H1 (cell line): ENCODE results near the gene MAD2L2. TPM values are rescaled to one million over a fixed set of nuclear protein-coding genes. Genes with fewer than 3 reads are reported as not detected.

Experiments used
- CTCF ChIA-PET: fragments of 300-600 bp; sonication (Branson Sonifier 250); formaldehyde crosslinking; loops from one replicate; lab custom pipeline; 2021; ENCODE audit not compliant: partially characterized antibody; lab: Charles Lee
- POLR2A ChIA-PET: fragments of 300-600 bp; sonication (Branson Sonifier 250); formaldehyde crosslinking; loops from one replicate; lab custom pipeline; 2021; ENCODE audit warnings: inconsistent platforms; ENCODE audit not compliant: partially characterized antibody; lab: Charles Lee
- DNase-seq, 2 experiments: peaks; one replicate each; pipeline versions ENCODE4 v3.0.0 to v3.0.0-alpha.2; 2010 to 2022; ENCODE audit warnings: low spot score in 2 of 2, low read depth in 1 of 2, mixed read lengths in 1 of 2
- FAIRE-seq: peaks from 2 replicates; lab custom pipeline; 2011; peaks lifted over from hg19 to GRCh38; lab: Jason Lieb, UNC
- H2AFZ ChIP-seq: 2 replicates; pipeline ENCODE4 v1.8.1; 2012; ENCODE audit warnings: low read length, inconsistent platforms
- H2AK5ac ChIP-seq: 2 replicates; pipeline ENCODE4 v1.6.1; 2013; ENCODE audit warnings: low read depth, low read length
- H2BK120ac ChIP-seq: replicated peaks from 2 replicates; pipeline ENCODE3; 2013; ENCODE audit warnings: low read depth, low read length, inconsistent platforms
- H2BK12ac ChIP-seq: 2 replicates; pipeline ENCODE4 v1.6.1; 2013; ENCODE audit warnings: low read depth, low read length
- H2BK15ac ChIP-seq: 2 replicates; pipeline ENCODE4 v1.6.1; 2013; ENCODE audit warnings: low read length
- H2BK20ac ChIP-seq: 2 replicates; pipeline ENCODE4 v1.6.1; 2013; ENCODE audit warnings: low read length
- H2BK5ac ChIP-seq: 2 replicates; pipeline ENCODE4 v1.6.1; 2013; ENCODE audit warnings: low read depth, low read length
- H3K14ac ChIP-seq: 2 replicates; pipeline ENCODE4 v1.6.1; 2013; ENCODE audit warnings: inconsistent platforms; ENCODE audit not compliant: insufficient read length
- H3K18ac ChIP-seq: 2 replicates; pipeline ENCODE4 v1.6.1; 2013; ENCODE audit warnings: low read length; ENCODE audit errors: extremely low read depth
- H3K23ac ChIP-seq: 2 replicates; pipeline ENCODE4 v1.6.1; 2013; ENCODE audit warnings: inconsistent platforms; ENCODE audit not compliant: insufficient read length
- H3K23me2 ChIP-seq: 2 replicates; pipeline ENCODE4 v1.6.1; 2013; ENCODE audit warnings: low read depth, low read length
- H3K27ac ChIP-seq: 2 replicates; pipeline ENCODE4 v1.6.1; 2011; ENCODE audit warnings: low read depth, low read length, inconsistent platforms
- H3K27me3 ChIP-seq, 4 experiments: replicated peaks in 1 of 4; 1 replicate in 1 of 4; 2 replicates in 3 of 4; pipeline versions ENCODE4 v1.6.1 to v1.8.1; 2011 to 2013; ENCODE audit warnings: low read length in 3 of 4, mild to moderate bottlenecking in 3 of 4, inconsistent platforms in 2 of 4, mixed read lengths in 2 of 4, moderate library complexity in 1 of 4; ENCODE audit not compliant: control insufficient read depth in 3 of 4, insufficient read depth in 3 of 4; ENCODE audit errors: extremely low read depth in 1 of 4
- H3K36me3 ChIP-seq, 4 experiments: 2 replicates each; pipeline versions ENCODE4 v1.6.1 to v1.8.1; 2011 to 2013; ENCODE audit warnings: mild to moderate bottlenecking in 4 of 4, low read length in 3 of 4, moderate library complexity in 2 of 4, control low read depth in 1 of 4, inconsistent platforms in 1 of 4; ENCODE audit not compliant: insufficient read depth in 4 of 4, control insufficient read depth in 2 of 4
- H3K4ac ChIP-seq: replicated peaks from 2 replicates; pipeline ENCODE3; 2013; ENCODE audit warnings: low read length, low read depth, mixed read lengths, inconsistent platforms; ENCODE audit not compliant: insufficient read length
- H3K4me1 ChIP-seq, 4 experiments: replicated peaks in 1 of 4; 1 replicate in 1 of 4; 2 replicates in 3 of 4; pipeline versions ENCODE4 v1.6.1 to v1.8.1; 2011 to 2013; ENCODE audit warnings: low read length in 3 of 4, inconsistent platforms in 2 of 4, mixed read lengths in 1 of 4; ENCODE audit not compliant: insufficient read depth in 4 of 4, control insufficient read depth in 3 of 4
- H3K4me2 ChIP-seq, 2 experiments: 2 replicates each; pipeline versions ENCODE4 v1.6.1 to v1.8.1; 2011 to 2013; ENCODE audit warnings: low read depth in 2 of 2, low read length in 2 of 2, control low read depth in 1 of 2, inconsistent platforms in 1 of 2, mild to moderate bottlenecking in 1 of 2; ENCODE audit not compliant: insufficient read depth in 1 of 2
- H3K4me3 ChIP-seq, 4 experiments: fragments of 200-600, 300-600 bp in 1 of 4; sonication (generic), shearing (Covaris generic), sonication (Bioruptor Twin) in 1 of 4; 2 replicates each; pipeline versions ENCODE4 v1.5.1 to v1.8.1; 2011 to 2016; ENCODE audit warnings: low read length in 4 of 4, low read depth in 3 of 4, control low read depth in 2 of 4, inconsistent platforms in 2 of 4, mild to moderate bottlenecking in 2 of 4, mixed read lengths in 1 of 4, moderate library complexity in 1 of 4; ENCODE audit not compliant: insufficient read depth in 2 of 4; ENCODE audit errors: extremely low read depth in 1 of 4
- H3K56ac ChIP-seq: replicated peaks from 2 replicates; pipeline ENCODE3; 2013; ENCODE audit warnings: low read depth, mild to moderate bottlenecking, mixed read lengths, low read length, inconsistent platforms; ENCODE audit not compliant: insufficient read length
- H3K79me1 ChIP-seq: 2 replicates; pipeline ENCODE4 v1.6.1; 2013; ENCODE audit warnings: low read depth, low read length, control low read depth
- H3K79me2 ChIP-seq, 2 experiments: 2 replicates each; pipeline versions ENCODE4 v1.6.1 to v1.8.1; 2012 to 2013; ENCODE audit warnings: low read length in 2 of 2, mild to moderate bottlenecking in 2 of 2, inconsistent platforms in 1 of 2; ENCODE audit not compliant: insufficient read depth in 2 of 2, control insufficient read depth in 1 of 2
- H3K9ac ChIP-seq, 4 experiments: replicated peaks in 1 of 4; 1 replicate in 1 of 4; 2 replicates in 3 of 4; pipeline versions ENCODE4 v1.6.1 to v1.8.1; 2011 to 2013; ENCODE audit warnings: low read depth in 3 of 4, low read length in 3 of 4, control low read depth in 2 of 4, mild to moderate bottlenecking in 2 of 4, moderate library complexity in 2 of 4, inconsistent platforms in 1 of 4; ENCODE audit errors: extremely low read depth in 1 of 4
- H3K9me3 ChIP-seq, 2 experiments: 2 replicates each; pipeline versions ENCODE4 v1.6.1 to v1.8.1; 2012 to 2013; ENCODE audit warnings: mild to moderate bottlenecking in 2 of 2, moderate library complexity in 2 of 2, control low read depth in 1 of 2, inconsistent platforms in 1 of 2, low read depth in 1 of 2, low read length in 1 of 2, mixed read lengths in 1 of 2; ENCODE audit not compliant: insufficient read depth in 2 of 2
- H4K20me1 ChIP-seq, 2 experiments: replicated peaks in 1 of 2; 2 replicates each; pipeline versions ENCODE3 to v1.8.1; 2011 to 2013; ENCODE audit warnings: inconsistent platforms in 2 of 2, low read length in 2 of 2, mild to moderate bottlenecking in 1 of 2; ENCODE audit not compliant: insufficient read depth in 2 of 2, control insufficient read depth in 1 of 2
- H4K5ac ChIP-seq: 2 replicates; pipeline ENCODE4 v1.6.1; 2013; ENCODE audit warnings: low read length, low read depth, mixed read lengths, inconsistent platforms; ENCODE audit not compliant: insufficient read length
- H4K8ac ChIP-seq: 2 replicates; pipeline ENCODE4 v1.8.0; 2013; ENCODE audit warnings: mild to moderate bottlenecking, moderate library complexity, low read length, inconsistent platforms; ENCODE audit not compliant: insufficient read depth; ENCODE audit errors: extremely low read depth
- H4K91ac ChIP-seq: replicated peaks from 2 replicates; pipeline ENCODE3; 2013; ENCODE audit warnings: low read length, mixed read lengths, inconsistent platforms; ENCODE audit not compliant: insufficient read length
- BACH1 ChIP-seq: IDR thresholded peaks from 2 replicates; pipeline ENCODE4 v1.6.1; 2012; ENCODE audit warnings: low read length, improper control_type of control experiment
- EP300 ChIP-seq, 2 experiments: IDR thresholded peaks; 1 replicate in 1 of 2; 2 replicates in 1 of 2; pipeline ENCODE4 v1.6.1; 2011 to 2012; ENCODE audit warnings: low read depth in 2 of 2, low read length in 2 of 2, mild to moderate bottlenecking in 2 of 2, borderline replicate concordance in 1 of 2, inconsistent platforms in 1 of 2, moderate library complexity in 1 of 2
- GTF2F1 ChIP-seq: IDR thresholded peaks from 2 replicates; pipeline ENCODE4 v1.6.1; 2012; ENCODE audit warnings: low read depth, low read length, improper control_type of control experiment, borderline replicate concordance
- HDAC2 ChIP-seq, 2 experiments: fragments of 300-600 bp in 1 of 2; sonication (generic) in 1 of 2; IDR thresholded peaks; 2 replicates each; pipeline ENCODE4 v1.6.1; 2011 to 2012; ENCODE audit warnings: low read depth in 2 of 2, low read length in 2 of 2, mild to moderate bottlenecking in 2 of 2, moderate library complexity in 2 of 2, borderline replicate concordance in 1 of 2, inconsistent platforms in 1 of 2
- KDM1A ChIP-seq: fragments of 200-600, 300-600 bp; sonication (generic); IDR thresholded peaks from 2 replicates; pipeline ENCODE4 v1.7.1; 2016; ENCODE audit warnings: mild to moderate bottlenecking, low read length, borderline replicate concordance
- KDM4A ChIP-seq: IDR thresholded peaks from one replicate; pipeline ENCODE4 v1.7.1; 2012; ENCODE audit warnings: low read depth, mild to moderate bottlenecking, moderate library complexity, low read length, inconsistent platforms; ENCODE audit not compliant: severe bottlenecking
- RAD21 ChIP-seq, 2 experiments: IDR thresholded peaks in 1 of 2; conservative IDR thresholded peaks in 1 of 2; 2 replicates each; pipeline ENCODE4 v1.6.1; 2011; ENCODE audit warnings: low read depth in 2 of 2, low read length in 2 of 2, improper control_type of control experiment in 1 of 2, inconsistent platforms in 1 of 2, mild to moderate bottlenecking in 1 of 2, moderate library complexity in 1 of 2
- RNF2 ChIP-seq: fragments of 200-900, 300-1000 bp; sonication (generic); IDR thresholded peaks from 2 replicates; pipeline ENCODE4 v1.7.1; 2016; ENCODE audit warnings: borderline replicate concordance, low read depth, mild to moderate bottlenecking, antibody characterized with exemption, low read length; ENCODE audit not compliant: poor library complexity, severe bottlenecking; ENCODE audit errors: missing control alignments
- RXRA ChIP-seq: IDR thresholded peaks from 2 replicates; pipeline ENCODE4 v1.6.1; 2011; ENCODE audit warnings: low read depth, mild to moderate bottlenecking, low read length, moderate library complexity; ENCODE audit not compliant: insufficient read depth
- SIRT6 ChIP-seq: IDR thresholded peaks from one replicate; pipeline ENCODE4 v1.7.1; 2012; ENCODE audit warnings: low read length, inconsistent platforms
- WGBS, 2 experiments: shearing (Covaris generic) in 1 of 2; methylation state at CpG; one replicate each; pipeline versions ENCODE4 v1.1.6 to v1.1.7; 2013 to 2015; ENCODE audit warnings: low lambda C conversion rate in 2 of 2, mixed read lengths in 2 of 2, inconsistent platforms in 1 of 2, low coverage in 1 of 2, missing lambda C conversion rate in 1 of 2; ENCODE audit not compliant: insufficient replicate concordance in 2 of 2, insufficient coverage in 1 of 2, insufficient read length in 1 of 2; ENCODE audit errors: extremely low coverage in 1 of 2, missing lambda C conversion rate in 1 of 2; 5-methylcytosine and 5-hydroxymethylcytosine counted together
- polyA plus RNA-seq, 7 experiments: library from polyadenylated mRNA; depleted of rRNA in 3 of 7; stranded (reverse) in 5 of 7; unstranded in 2 of 7; fragments of >200 nt in 5 of 7; fragments of 200-250 nt in 2 of 7; gene quantifications; 1 replicate in 5 of 7; 2 replicates in 1 of 7; 4 replicates in 1 of 7; pipeline versions ENCODE4 v1.2.1 to v1.2.3, GENCODE V29; 2011 to 2013; ENCODE audit warnings: missing spikeins in 2 of 7, mixed read lengths in 2 of 7
- total RNA-seq: library from RNA; stranded (reverse); fragmentation: NEBNext Ultra II Directional; extraction: Animal tissue kit (Norgen Biotek cat#: 25700); gene quantifications from 2 replicates; pipeline ENCODE4 v1.2.1, GENCODE V29; 2021

Gene MAD2L2
- total and polyA plus RNA-seq, 2 of the 8 experiments (the other 6 are each of a cell fraction or from before 2014, with no cell fraction given), result 310 to 469 TPM

- Histone ChIP-seq H3K4me2 (peak overlapping the region in 1 of 2 experiments; percentile 50; a peak in 1 of 4 replicates), H2BK15ac (no peak overlapping the region), H3K4me3 (no peak overlapping the region), H3K4ac (no peak overlapping the region), H2AK5ac (no peak overlapping the region), H3K14ac (no peak overlapping the region), H4K8ac (no peak overlapping the region), H3K36me3 (peaks cover 0 to 15% (median 0%) of the 10 kb centered on the region in 4 experiments; a peak in 2 of 8 replicates), H3K9me3 (no peaks in the 10 kb centered on the region), H2BK120ac (no peak overlapping the region), H4K20me1 (peaks cover 3 to 12% of the 10 kb centered on the region in 2 experiments), H3K18ac (no peak overlapping the region), H3K27ac (no peak overlapping the region), H4K5ac (no peak overlapping the region), H3K9ac (no peak overlapping the region), H2BK12ac (no peak overlapping the region), H2AFZ (no peak overlapping the region), H2BK5ac (no peak overlapping the region), H3K23ac (no peak overlapping the region), H3K79me2 (peaks cover 19 to 64% of the 10 kb centered on the region in 2 experiments), H3K4me1 (peaks cover 19 to 52% (median 35%) of the 10 kb centered on the region in 4 experiments), H3K56ac (no peak overlapping the region), H4K91ac (no peak overlapping the region), H3K23me2 (peaks cover 13% of the 10 kb centered on the region), H3K27me3 (no peaks in the 10 kb centered on the region), H3K79me1 (peaks cover 19% of the 10 kb centered on the region), H2BK20ac (no peak overlapping the region)
- FAIRE-seq, result no peak
- POLR2A ChIA-PET, result interaction anchor here (0.5 to 32.0 kb wide), 9 partner anchors 1 to 358 kb away, joined by 3 to 1025 read pairs (median 6); partner anchors contain the start of genes DRAXIN, FBXO6 and MAD2L2
- no peak for DNase-seq
- CTCF ChIA-PET, result interaction anchor here (0.7 to 21.6 kb wide), 11 partner anchors 9 to 56 kb away, joined by 3 to 266 read pairs (median 4); no protein-coding TSS in a partner anchor
- 79% methylated on average over 7 of the region's 7 CpGs; no CpG with 5 or more reads in 1 of the 2 experiments for WGBS, 2 experiments
- TF ChIP-seq BACH1, result no peak
- no peak; a peak in 1 of 4 replicates for TF ChIP-seq RAD21 (IDR thresholded peaks at IDR 0.05 in 1 of 2, conservative IDR thresholded peaks at IDR 0.05 in 1 of 2; ENCODE audit: low read depth in 2 of 2, low read length in 2 of 2)
- TF ChIP-seq GTF2F1, result no peak
- TF ChIP-seq RXRA, result no peak
- no peak for TF ChIP-seq SIRT6
- TF ChIP-seq HDAC2 (IDR thresholded peaks at IDR 0.05; ENCODE audit: borderline replicate concordance in 1 of 2, low read depth in 2 of 2, low read length in 2 of 2), result peak in 1 of 2 experiments; percentile 52; a peak in 1 of 4 replicates
- TF ChIP-seq KDM1A, result peak; percentile 83
- TF ChIP-seq RNF2, result no peak
- no peak for TF ChIP-seq KDM4A
- TF ChIP-seq EP300 (IDR thresholded peaks at IDR 0.05; ENCODE audit: borderline replicate concordance in 1 of 2, low read depth in 2 of 2, low read length in 2 of 2), result no peak
Observed at GRCh38 chr1:11685210-11685752, 4.3 kb upstream of the MAD2L2 start.
